ENCODE results near the gene HEPH.

GRCh38 chrX:66221856-66222255, 57.8 kb downstream of the HEPH start:
- no peak for TF ChIP-seq CTCF (IDR thresholded peaks at IDR 0.05)
- no peak for TF ChIP-seq RAD21 (conservative IDR thresholded peaks at IDR 0.05 in 1 of 2, IDR thresholded peaks at IDR 0.05 in 1 of 2)
- no peak for TF ChIP-seq MAFK (IDR thresholded peaks at IDR 0.05; ENCODE audit: partially characterized antibody)
- TF ChIP-seq BHLHE40 (IDR thresholded peaks at IDR 0.05; ENCODE audit: low read depth, low read length), result no peak
- no peak for TF ChIP-seq TP53 (CRISPR knock-in tag; IDR thresholded peaks at IDR 0.05)
- no peak for TF ChIP-seq KDM1A (IDR thresholded peaks at IDR 0.05; ENCODE audit: low read depth)

All from A549 (cell line).